ENCODE results near the gene FADS2. TPM values are rescaled to one million over a fixed set of nuclear protein-coding genes. Genes with fewer than 3 reads are reported as not detected.

The FADS2 gene
- polyA plus RNA-seq, 1 donor (not counting 4 experiments of a cell fraction or from before 2014, with no cell fraction given): 196 TPM

GRCh38 chr11:61883327-61883726 is 55.2 kb downstream of the FADS2 start:
- Histone ChIP-seq H2AFZ (ENCODE audit: control insufficient read depth, low read length) (no peak overlapping the region), H3K79me2 (ENCODE audit: control insufficient read depth, insufficient read depth, low read length) (no peaks in the 10 kb centered on the region), H3K4me3 (ENCODE audit: control insufficient read depth in 2 of 3, extremely low read depth in 1 of 3, insufficient read depth in 2 of 3, low read depth in 1 of 3, low read length in 3 of 3) (no peak overlapping the region), H3K4me2 (ENCODE audit: control insufficient read depth, extremely low read depth, insufficient read depth, low read depth, low read length) (no peak overlapping the region), H3K9ac (ENCODE audit: control insufficient read depth, extremely low read depth, insufficient read depth, low read length) (no peak overlapping the region), H3K27ac (ENCODE audit: control insufficient read depth, insufficient read depth, low read length) (no peak overlapping the region), H3K36me3 (ENCODE audit: control insufficient read depth in 2 of 2, extremely low read depth in 1 of 2, insufficient read depth in 2 of 2, low read length in 2 of 2) (peaks cover 0 to 7% of the 10 kb centered on the region in 2 experiments), H3K9me3 (ENCODE audit: control insufficient read depth, low read depth, low read length) (peaks cover 4% of the 10 kb centered on the region), H3K27me3 (ENCODE audit: control insufficient read depth, extremely low read depth, insufficient read depth, low read length) (peaks cover 3% of the 10 kb centered on the region), H3K9me1 (ENCODE audit: control insufficient read depth, extremely low read depth, insufficient read depth, low read length) (no peaks in the 10 kb centered on the region), H3K4me1 (ENCODE audit: control insufficient read depth, extremely low read depth, insufficient read depth, low read length) (peaks cover 2% of the 10 kb centered on the region), H4K20me1 (ENCODE audit: control insufficient read depth, extremely low read depth, insufficient read depth, low read length) (no peaks in the 10 kb centered on the region)
- TF ChIP-seq, protein P1, sequence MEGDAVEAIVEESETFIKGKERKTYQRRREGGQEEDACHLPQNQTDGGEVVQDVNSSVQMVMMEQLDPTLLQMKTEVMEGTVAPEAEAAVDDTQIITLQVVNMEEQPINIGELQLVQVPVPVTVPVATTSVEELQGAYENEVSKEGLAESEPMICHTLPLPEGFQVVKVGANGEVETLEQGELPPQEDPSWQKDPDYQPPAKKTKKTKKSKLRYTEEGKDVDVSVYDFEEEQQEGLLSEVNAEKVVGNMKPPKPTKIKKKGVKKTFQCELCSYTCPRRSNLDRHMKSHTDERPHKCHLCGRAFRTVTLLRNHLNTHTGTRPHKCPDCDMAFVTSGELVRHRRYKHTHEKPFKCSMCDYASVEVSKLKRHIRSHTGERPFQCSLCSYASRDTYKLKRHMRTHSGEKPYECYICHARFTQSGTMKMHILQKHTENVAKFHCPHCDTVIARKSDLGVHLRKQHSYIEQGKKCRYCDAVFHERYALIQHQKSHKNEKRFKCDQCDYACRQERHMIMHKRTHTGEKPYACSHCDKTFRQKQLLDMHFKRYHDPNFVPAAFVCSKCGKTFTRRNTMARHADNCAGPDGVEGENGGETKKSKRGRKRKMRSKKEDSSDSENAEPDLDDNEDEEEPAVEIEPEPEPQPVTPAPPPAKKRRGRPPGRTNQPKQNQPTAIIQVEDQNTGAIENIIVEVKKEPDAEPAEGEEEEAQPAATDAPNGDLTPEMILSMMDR (optimal IDR thresholded peaks at IDR 0.05 in 1 of 3, IDR thresholded peaks at IDR 0.05 in 1 of 3, conservative IDR thresholded peaks at IDR 0.05 in 1 of 3; ENCODE audit: extremely low read depth in 1 of 3, insufficient read depth in 2 of 3, low read length in 3 of 3): no peak
- TF ChIP-seq EZH2 (IDR thresholded peaks at IDR 0.05; ENCODE audit: low read length): no peak
- FAIRE-seq: no peak
- DNase-seq (ENCODE audit: low read depth, low spot score): no peak
- dilution Hi-C loops (cut with MboI; ENCODE audit: extremely low pct_ligation_motif_present, low sequenced_read_pairs): no loop called here

DNA sequence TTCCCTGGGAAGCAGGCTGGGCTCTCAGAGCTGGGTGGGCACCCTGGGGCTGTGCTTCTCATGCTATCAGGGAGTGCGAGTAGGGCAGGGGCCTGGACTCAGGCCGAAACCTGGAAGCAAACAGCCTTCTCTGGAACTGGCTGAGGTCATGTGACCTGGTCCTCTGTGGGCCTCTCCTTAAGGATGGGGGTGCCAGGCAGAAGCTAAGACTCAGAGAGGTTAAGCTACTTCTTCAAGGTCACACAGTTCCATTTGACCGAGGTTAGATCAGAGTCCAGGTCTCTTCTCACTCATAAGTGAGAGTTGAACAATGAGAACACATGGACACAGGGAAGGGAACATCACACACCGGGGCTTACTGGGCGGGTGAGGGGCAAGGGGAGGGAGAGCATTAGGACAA is 55.8 kb downstream of the FADS2 start:
- H2AFZ ChIP-seq (ENCODE audit: control insufficient read depth, low read length): no peak overlapping the region
- H3K9me3 ChIP-seq (ENCODE audit: control insufficient read depth, low read depth, low read length): peaks cover 4% of the 10 kb centered on the region
- H3K4me2 ChIP-seq (ENCODE audit: control insufficient read depth, extremely low read depth, insufficient read depth, low read depth, low read length): no peak overlapping the region
- no peaks in the 10 kb centered on the region for H3K79me2 ChIP-seq (ENCODE audit: control insufficient read depth, insufficient read depth, low read length)
- no peak overlapping the region for H3K4me3 ChIP-seq (ENCODE audit: control insufficient read depth in 2 of 3, extremely low read depth in 1 of 3, insufficient read depth in 2 of 3, low read depth in 1 of 3, low read length in 3 of 3)
- no peak overlapping the region for H3K9ac ChIP-seq (ENCODE audit: control insufficient read depth, extremely low read depth, insufficient read depth, low read length)
- DNase-seq (ENCODE audit: low read depth, low spot score) (no peak), FAIRE-seq (no peak)
- peaks cover 3% of the 10 kb centered on the region for H3K27me3 ChIP-seq (ENCODE audit: control insufficient read depth, extremely low read depth, insufficient read depth, low read length)
- H4K20me1 ChIP-seq (ENCODE audit: control insufficient read depth, extremely low read depth, insufficient read depth, low read length): no peaks in the 10 kb centered on the region
- H3K27ac ChIP-seq (ENCODE audit: control insufficient read depth, insufficient read depth, low read length): no peak overlapping the region
- H3K36me3 ChIP-seq (ENCODE audit: control insufficient read depth in 2 of 2, extremely low read depth in 1 of 2, insufficient read depth in 2 of 2, low read length in 2 of 2): peaks cover 0 to 4% of the 10 kb centered on the region in 2 experiments
- dilution Hi-C loops (cut with MboI; ENCODE audit: extremely low pct_ligation_motif_present, low sequenced_read_pairs): no loop called here
- no peak for TF ChIP-seq EZH2 (IDR thresholded peaks at IDR 0.05; ENCODE audit: low read length)
- TF ChIP-seq, protein P1 (optimal IDR thresholded peaks at IDR 0.05 in 1 of 3, IDR thresholded peaks at IDR 0.05 in 1 of 3, conservative IDR thresholded peaks at IDR 0.05 in 1 of 3; ENCODE audit: extremely low read depth in 1 of 3, insufficient read depth in 2 of 3, low read length in 3 of 3): no peak
- H3K4me1 ChIP-seq (ENCODE audit: control insufficient read depth, extremely low read depth, insufficient read depth, low read length): peaks cover 5% of the 10 kb centered on the region
- no peaks in the 10 kb centered on the region for H3K9me1 ChIP-seq (ENCODE audit: control insufficient read depth, extremely low read depth, insufficient read depth, low read length)
